ENCODE results near the gene ZSCAN5A. TPM values are rescaled to one million over a fixed set of nuclear protein-coding genes. Genes with fewer than 3 reads are reported as not detected.

ZSCAN5A gene
- total and polyA plus RNA-seq, 2 experiments from 2014 or later = 4.2 to 4.4 TPM

DNA sequence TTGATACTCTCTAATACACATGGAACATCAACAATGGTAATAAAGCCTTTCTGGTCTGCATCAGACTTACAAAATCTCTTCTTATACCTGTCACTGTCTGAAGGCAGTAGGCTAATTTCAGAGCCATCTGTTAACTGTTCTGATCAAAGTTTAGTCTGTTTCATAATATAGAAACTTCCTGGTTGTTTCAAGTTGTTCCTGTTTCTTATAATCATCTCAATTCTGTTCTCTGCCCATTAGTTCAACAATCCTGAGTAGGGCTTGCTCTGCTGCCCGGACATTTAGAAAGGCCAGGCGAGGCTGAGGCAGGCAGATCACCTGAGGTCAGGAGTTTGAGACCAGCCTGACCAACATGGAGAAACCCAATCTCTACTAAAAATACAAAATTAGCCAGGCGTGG lies 5.4 kb upstream of the ZSCAN5A start:
- Histone ChIP-seq H2AFZ (no peak overlapping the region), H3K9me2 (ENCODE audit: insufficient read depth) (no peaks in the 10 kb centered on the region), H3K4me3 (no peak overlapping the region), H3K79me2 (ENCODE audit: insufficient read depth) (0 out of 2 replicates have a peak, but pooled peaks cover 5% of the 10 kb centered on the region), H3K9me3 (ENCODE audit: low read depth) (no peaks in the 10 kb centered on the region), H3K4me2 (ENCODE audit: unreplicated experiment) (no peak overlapping the region), H3K27ac (no peak overlapping the region), H3K27me3 (replicated peaks; ENCODE audit: insufficient read depth) (no peaks in the 10 kb centered on the region), H3F3A (ENCODE audit: insufficient read depth) (no peaks in the 10 kb centered on the region), H3K36me3 (ENCODE audit: low read depth) (no peaks in the 10 kb centered on the region), H3K4me1 (ENCODE audit: insufficient read depth) (peaks cover 6% of the 10 kb centered on the region; the same call in 1 of the 2 replicates), H4K20me1 (ENCODE audit: insufficient read depth) (no peaks in the 10 kb centered on the region), H3K9ac (no peak overlapping the region)
- 55 to 58% methylated on average over 3 of the region's 3 CpGs for WGBS, 2 experiments (ENCODE audit: low coverage in 1 of 2, low lambda C conversion rate in 2 of 2, missing lambda C conversion rate in 2 of 2)
- in situ Hi-C loops (cut with MboI) = loop anchor here (10.0 kb wide), 1 partner anchor 245 kb away; no protein-coding TSS in a partner anchor
- TF ChIP-seq EZH2phosphoT487 (IDR thresholded peaks at IDR 0.05; ENCODE audit: insufficient read depth, low read depth) = no peak
- TF ChIP-seq EZH2 (IDR thresholded peaks at IDR 0.05; ENCODE audit: insufficient read depth, poor library complexity, severe bottlenecking) = no peak
- no peak for DNase-seq

DNA sequence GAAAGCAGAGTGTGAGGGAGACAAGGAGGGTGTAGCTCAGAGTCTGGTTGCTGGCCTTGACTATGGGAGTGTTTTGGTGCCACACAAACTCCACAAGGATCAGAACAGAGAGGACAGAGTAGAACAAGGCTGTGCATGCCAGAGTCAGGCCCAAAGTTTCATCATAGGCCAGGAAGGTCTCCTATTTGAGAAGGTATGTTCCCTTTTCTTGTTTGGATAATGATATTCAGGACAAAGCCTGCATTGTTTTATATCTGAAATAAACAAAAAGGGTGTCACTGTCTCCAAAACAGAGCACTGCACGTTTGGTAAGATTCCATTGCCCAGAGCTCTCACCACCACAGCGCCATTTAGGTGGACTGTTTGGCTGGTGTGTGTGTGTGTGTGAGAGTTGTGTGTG lies 3.1 kb upstream of the ZSCAN5A start:
- no peaks in the 10 kb centered on the region for H3K9me3 ChIP-seq (ENCODE audit: low read depth)
- H3K27ac ChIP-seq = no peak overlapping the region
- TF ChIP-seq EZH2phosphoT487 (IDR thresholded peaks at IDR 0.05; ENCODE audit: insufficient read depth, low read depth) (no peak), EZH2 (IDR thresholded peaks at IDR 0.05; ENCODE audit: insufficient read depth, poor library complexity, severe bottlenecking) (no peak)
- 61 to 63% methylated on average over 2 of the region's 2 CpGs for WGBS, 2 experiments (ENCODE audit: low coverage in 1 of 2, low lambda C conversion rate in 2 of 2, missing lambda C conversion rate in 2 of 2)
- H4K20me1 ChIP-seq (ENCODE audit: insufficient read depth) = no peaks in the 10 kb centered on the region
- H3K4me3 ChIP-seq = no peak overlapping the region
- H3K4me1 ChIP-seq (ENCODE audit: insufficient read depth) = peaks cover 13% of the 10 kb centered on the region
- no peaks in the 10 kb centered on the region for H3K9me2 ChIP-seq (ENCODE audit: insufficient read depth)
- no peaks in the 10 kb centered on the region for H3K27me3 ChIP-seq (replicated peaks; ENCODE audit: insufficient read depth)
- no peaks in the 10 kb centered on the region for H3K36me3 ChIP-seq (ENCODE audit: low read depth)
- no peak overlapping the region for H2AFZ ChIP-seq
- no peak overlapping the region for H3K4me2 ChIP-seq (ENCODE audit: unreplicated experiment)
- no peak for DNase-seq
- no peaks in the 10 kb centered on the region for H3F3A ChIP-seq (ENCODE audit: insufficient read depth)
- H3K9ac ChIP-seq = no peak overlapping the region
- in situ Hi-C loops (cut with MboI) = no loop called here
- H3K79me2 ChIP-seq (ENCODE audit: insufficient read depth) = peaks cover 18% of the 10 kb centered on the region

DNA sequence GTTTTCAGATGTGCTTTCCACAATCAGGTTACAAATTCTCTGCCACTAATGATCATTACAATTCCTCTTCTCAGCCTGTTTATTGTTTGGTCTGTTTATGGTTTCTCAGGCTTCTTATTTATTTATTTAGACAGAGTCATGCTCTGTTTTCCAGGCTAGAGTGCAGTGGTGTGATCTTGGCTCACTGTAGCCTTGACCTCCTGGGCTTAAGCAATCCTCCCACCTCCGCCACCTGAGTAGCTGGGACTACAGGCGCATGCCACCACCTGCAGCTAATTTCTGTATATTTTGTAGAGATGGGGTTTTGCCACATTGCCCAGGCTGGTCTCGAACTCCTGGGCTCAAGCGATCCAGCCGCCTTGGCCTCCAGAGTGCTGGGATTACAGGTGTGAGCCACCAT lies 2.1 kb upstream of the ZSCAN5A start:
- TF ChIP-seq EZH2phosphoT487 (IDR thresholded peaks at IDR 0.05; ENCODE audit: insufficient read depth, low read depth) (no peak), EZH2 (IDR thresholded peaks at IDR 0.05; ENCODE audit: insufficient read depth, poor library complexity, severe bottlenecking) (no peak)
- in situ Hi-C loops (cut with MboI) = no loop called here
- H3K9ac ChIP-seq = no peak overlapping the region
- no peak overlapping the region for H3K4me2 ChIP-seq (ENCODE audit: unreplicated experiment)
- H3K36me3 ChIP-seq (ENCODE audit: low read depth) = 0 out of 2 replicates have a peak, but pooled peaks cover 4% of the 10 kb centered on the region
- no peaks in the 10 kb centered on the region for H3K27me3 ChIP-seq (replicated peaks; ENCODE audit: insufficient read depth)
- no peak overlapping the region for H3K4me3 ChIP-seq
- H3K9me3 ChIP-seq (ENCODE audit: low read depth) = no peaks in the 10 kb centered on the region
- H3F3A ChIP-seq (ENCODE audit: insufficient read depth) = no peaks in the 10 kb centered on the region
- H3K4me1 ChIP-seq (ENCODE audit: insufficient read depth) = peaks cover 13% of the 10 kb centered on the region
- no peak for DNase-seq
- peaks cover 23% of the 10 kb centered on the region for H3K79me2 ChIP-seq (ENCODE audit: insufficient read depth)
- 77 to 80% methylated on average over 5 of the region's 5 CpGs for WGBS, 2 experiments (ENCODE audit: low coverage in 1 of 2, low lambda C conversion rate in 2 of 2, missing lambda C conversion rate in 2 of 2)
- no peak overlapping the region for H2AFZ ChIP-seq
- no peaks in the 10 kb centered on the region for H4K20me1 ChIP-seq (ENCODE audit: insufficient read depth)
- H3K9me2 ChIP-seq (ENCODE audit: insufficient read depth) = no peaks in the 10 kb centered on the region
- H3K27ac ChIP-seq = no peak overlapping the region

DNA sequence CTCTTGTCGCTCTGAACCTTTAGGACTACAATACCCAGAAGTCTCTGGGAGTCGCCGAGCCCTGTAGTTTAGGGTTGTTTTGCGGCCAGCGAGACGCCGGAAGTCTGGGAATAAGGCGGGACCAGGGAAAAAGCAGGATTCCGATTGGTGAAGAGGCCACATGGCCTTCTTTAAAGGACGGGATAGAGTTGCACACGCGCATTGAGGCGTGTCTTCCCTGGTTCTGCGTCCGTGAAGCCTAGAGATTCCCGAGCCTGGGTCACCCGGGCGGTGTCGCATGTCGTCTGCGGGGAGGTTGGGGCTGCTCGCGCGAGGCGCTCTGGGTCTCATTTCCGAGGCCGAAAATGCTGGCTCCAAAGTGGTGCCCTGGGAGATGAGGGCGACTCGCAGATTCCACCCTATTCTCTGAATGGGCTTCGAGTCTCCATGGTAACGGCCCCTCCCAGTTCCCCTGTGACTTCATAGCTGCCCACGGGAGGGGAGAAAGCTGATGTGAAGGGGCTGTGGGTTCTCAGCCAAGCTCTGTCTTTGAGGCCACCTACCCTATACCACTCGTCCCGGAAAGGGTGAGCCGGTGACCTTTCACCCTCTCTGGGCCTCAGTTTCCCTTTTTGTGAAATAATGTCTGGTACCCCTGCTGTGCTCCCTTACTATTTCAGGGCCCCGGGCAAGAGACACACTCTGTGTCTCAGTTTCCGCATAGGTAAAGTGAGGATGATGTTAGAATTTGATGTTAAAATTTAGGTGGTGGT lies 614 bp upstream of the ZSCAN5A start:
- no peaks in the 10 kb centered on the region for H3K27me3 ChIP-seq (replicated peaks; ENCODE audit: insufficient read depth)
- in situ Hi-C loops (cut with MboI) = no loop called here
- peak overlapping the region; percentile 94 for H2AFZ ChIP-seq
- peak overlapping the region; percentile 87 for H3K9ac ChIP-seq
- H3K9me3 ChIP-seq (ENCODE audit: low read depth) = no peaks in the 10 kb centered on the region
- peak; percentile 98 for DNase-seq
- H3K36me3 ChIP-seq (ENCODE audit: low read depth) = 0 out of 2 replicates have a peak, but pooled peaks cover 4% of the 10 kb centered on the region
- TF ChIP-seq EZH2 (IDR thresholded peaks at IDR 0.05; ENCODE audit: insufficient read depth, poor library complexity, severe bottlenecking) (no peak), EZH2phosphoT487 (IDR thresholded peaks at IDR 0.05; ENCODE audit: insufficient read depth, low read depth) (no peak)
- peak overlapping the region; percentile 96 for H3K4me3 ChIP-seq
- H4K20me1 ChIP-seq (ENCODE audit: insufficient read depth) = no peaks in the 10 kb centered on the region
- peak overlapping the region; percentile 100 for H3K4me2 ChIP-seq (ENCODE audit: unreplicated experiment)
- peaks cover 13% of the 10 kb centered on the region for H3K4me1 ChIP-seq (ENCODE audit: insufficient read depth)
- H3K27ac ChIP-seq = peak overlapping the region; percentile 93
- H3F3A ChIP-seq (ENCODE audit: insufficient read depth) = no peaks in the 10 kb centered on the region
- peaks cover 23% of the 10 kb centered on the region for H3K79me2 ChIP-seq (ENCODE audit: insufficient read depth)
- H3K9me2 ChIP-seq (ENCODE audit: insufficient read depth) = no peaks in the 10 kb centered on the region
- 2% methylated on average over 36 to 37 of the region's 37 CpGs for WGBS, 2 experiments (ENCODE audit: low coverage in 1 of 2, low lambda C conversion rate in 2 of 2, missing lambda C conversion rate in 2 of 2)

Measured in GM23248 (cell line).